Right lobe of liver (tissue), 4 donors: ENCODE measurements around the gene PTGDR2.

ENCODE experiments used
- CTCF ChIP-seq, 4 donors: fragments of 200-600 bp in 3 of 4; fragments of 450-650 bp in 1 of 4; IDR thresholded peaks; one replicate each; pipeline versions ENCODE4 v1.5.1 to v1.8.0; 2016 to 2022; ENCODE audit warnings: antibody characterized with exemption in 4 of 4, mild to moderate bottlenecking in 2 of 4
- POLR2A ChIP-seq: fragments of 450-650 bp; IDR thresholded peaks from one replicate; pipeline ENCODE4 v1.6.1; 2017; ENCODE audit warnings: antibody characterized with exemption, mild to moderate bottlenecking
- donor health status: DM: no; HTN: no; CAD: no.
- donor health status: DM: no; HTN: no; CAD: no.
- donor health status: DM: no; HTN: yes; CAD: no.

- no peak for TF ChIP-seq CTCF (IDR thresholded peaks at IDR 0.05)
- TF ChIP-seq POLR2A = no peak
Observed at GRCh38 chr11:60842668-60843600, 12.8 kb downstream of the PTGDR2 start.
